ENCODE results near the gene CDC42BPA.
"Not testable (repeated sequence)": the region's sequence is repeated elsewhere in the genome, so short reads cannot be mapped to it uniquely, and the experiment has no call there.

CDC42BPA gene

DNA sequence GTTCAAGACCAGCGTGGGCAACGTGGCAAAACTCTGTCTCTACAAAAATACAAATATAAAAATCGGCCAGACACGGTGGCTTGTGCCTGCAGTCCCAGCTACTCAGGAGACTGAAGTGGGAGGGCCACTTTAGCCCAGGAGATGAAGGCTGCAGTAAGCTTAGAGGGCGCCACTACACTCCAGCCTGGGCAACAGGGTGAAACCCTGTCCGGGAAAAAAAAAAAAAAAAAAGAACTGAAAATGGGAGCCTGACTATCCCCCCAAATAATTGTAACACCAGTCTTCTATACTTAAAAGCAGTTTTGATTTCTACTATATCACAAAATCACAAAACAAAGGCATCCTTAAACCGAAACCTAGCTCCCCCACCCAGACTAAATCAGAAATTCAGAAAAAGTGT is 60.3 kb downstream of the CDC42BPA start:
- no peak for DNase-seq

- DNase-seq = no peak
These were observed 63.1 kb downstream of the CDC42BPA start for GRCh38 chr1:227255086-227255732.

GRCh38 chr1:227253065-227253464 is 65.2 kb downstream of the CDC42BPA start:
- no peak for DNase-seq

DNA sequence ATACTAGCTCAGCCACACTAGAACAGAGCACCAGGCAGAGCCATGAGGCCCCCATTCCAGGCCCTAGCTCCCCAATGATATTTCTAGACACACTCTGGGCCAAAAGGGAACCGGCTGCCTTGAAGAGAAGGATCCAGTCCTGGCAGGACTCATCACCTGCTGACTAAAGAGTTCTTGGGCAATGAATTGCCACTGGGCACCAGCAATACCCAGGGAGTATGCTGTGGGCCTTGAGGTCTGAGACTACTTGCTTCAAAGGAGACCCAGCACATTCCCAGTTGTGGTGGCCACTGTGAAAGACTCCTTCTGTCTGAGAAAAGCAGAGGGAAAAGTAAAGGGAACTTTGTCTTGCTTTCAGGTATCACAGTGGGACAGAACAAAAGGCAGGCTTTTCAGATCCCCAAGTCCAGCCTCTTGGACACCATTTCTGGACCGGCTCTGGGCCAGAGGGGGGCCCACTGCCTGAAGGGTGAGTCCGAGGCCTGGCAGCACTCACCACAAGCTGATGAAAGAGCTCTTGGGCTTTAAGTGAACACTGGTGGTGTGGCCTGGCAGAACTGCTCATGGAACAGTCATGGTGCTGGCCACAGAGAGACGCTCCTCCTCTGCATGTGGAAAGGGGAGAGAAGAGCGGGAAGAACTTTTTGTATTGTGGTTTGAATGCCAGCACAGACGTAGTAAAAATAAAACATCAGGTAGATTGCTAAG is 72.5 kb downstream of the CDC42BPA start:
- DNase-seq = no peak

DNA sequence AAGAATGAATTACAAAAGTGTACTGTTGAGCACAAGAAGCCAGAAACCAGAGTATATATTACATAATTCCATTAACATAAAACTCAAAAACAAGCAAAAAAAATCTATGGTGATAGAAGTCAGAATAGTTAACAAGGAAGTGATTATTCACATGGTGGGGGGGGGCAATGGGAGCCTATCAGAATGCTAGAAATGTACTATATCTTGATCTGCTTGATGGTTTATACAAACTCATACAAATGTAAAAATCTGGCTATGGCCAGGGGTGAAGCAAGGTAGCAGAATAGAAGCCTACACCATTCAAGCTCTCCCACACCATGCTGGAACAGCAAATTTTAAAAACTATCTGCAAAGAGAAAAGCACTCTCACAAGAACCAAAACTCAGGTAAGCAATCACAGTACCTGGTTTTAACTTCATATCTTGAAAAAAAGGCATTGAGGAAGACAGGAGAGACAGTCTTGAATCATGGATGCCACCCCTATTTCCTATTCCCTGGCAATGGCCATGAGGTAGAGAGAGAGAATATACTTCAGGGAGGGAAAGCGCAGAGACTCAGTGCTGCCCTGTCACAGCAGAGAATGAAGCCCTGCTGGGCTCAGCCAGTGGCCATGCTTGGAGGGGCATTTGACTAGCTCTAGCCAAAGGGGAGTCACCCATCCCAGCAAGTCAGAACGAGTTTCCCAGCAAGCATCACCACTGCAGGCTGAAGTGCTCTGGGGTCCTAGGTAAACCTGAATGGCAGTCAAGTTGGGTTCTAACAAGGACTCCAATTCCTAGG is 73.8 kb downstream of the CDC42BPA start:
- no peak for DNase-seq

- no peak for DNase-seq
These were observed 75.2 kb downstream of the CDC42BPA start for GRCh38 chr1:227242811-227243682.

DNA sequence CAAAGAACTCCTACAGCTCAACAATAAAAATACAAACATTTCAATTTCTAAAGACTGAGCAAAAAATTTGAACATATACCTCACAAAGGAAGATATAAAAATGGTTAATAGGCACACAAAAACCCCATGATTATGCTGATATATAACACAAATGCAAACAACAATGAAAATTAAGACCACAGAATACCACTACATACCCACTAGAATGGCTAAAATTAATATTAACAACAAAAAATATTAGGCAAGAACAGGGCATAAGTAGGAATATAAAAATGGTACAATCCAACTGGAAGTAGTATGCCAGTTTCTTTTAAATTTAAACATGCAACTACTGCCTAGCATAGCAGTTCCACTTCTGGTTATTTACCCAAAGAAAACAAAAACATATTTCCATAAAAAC is 77.3 kb downstream of the CDC42BPA start:
- no peak for DNase-seq

DNA sequence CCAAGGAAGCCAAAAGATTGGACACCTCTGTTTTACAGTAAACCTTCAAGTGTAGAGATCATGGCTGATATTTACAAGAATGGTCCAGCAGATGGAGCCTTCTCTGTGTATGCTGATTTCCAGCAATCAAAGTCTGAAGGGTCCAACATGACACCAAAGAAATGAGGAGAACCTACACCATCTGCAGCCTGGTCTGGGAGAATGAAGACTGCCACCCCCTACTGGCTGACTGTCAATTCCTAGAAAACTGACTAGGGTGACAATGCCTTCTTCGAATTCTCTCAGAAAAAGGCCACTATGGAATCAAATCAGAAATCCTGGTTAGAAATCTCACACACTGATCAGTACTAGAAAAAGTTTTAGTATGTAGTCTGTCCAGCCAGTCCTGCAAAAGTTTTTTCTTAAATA is 83.3 kb downstream of the CDC42BPA start:
- DNase-seq = no peak

- not testable (repeated sequence) for DNase-seq
These were observed 87.2 kb downstream of the CDC42BPA start for GRCh38 chr1:227231128-227231527.

DNA sequence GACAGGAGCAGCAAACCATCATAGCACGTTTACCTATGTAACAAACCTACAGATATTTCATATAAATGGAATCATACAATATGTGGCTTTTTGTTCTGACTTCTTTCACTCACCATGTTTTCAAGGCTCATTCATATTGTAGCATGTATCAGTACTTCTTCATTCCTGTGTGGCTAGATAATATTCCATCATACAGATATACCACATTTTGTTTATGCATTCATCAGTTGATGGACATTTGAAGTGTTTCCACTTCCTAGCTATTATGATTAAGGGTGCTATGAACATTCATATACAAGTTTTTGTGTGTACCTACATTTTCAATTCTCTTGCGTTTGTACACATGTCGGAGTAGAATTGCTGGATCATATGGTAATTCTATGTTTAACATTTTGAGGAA is 90.1 kb downstream of the CDC42BPA start:
- DNase-seq = no peak

DNA sequence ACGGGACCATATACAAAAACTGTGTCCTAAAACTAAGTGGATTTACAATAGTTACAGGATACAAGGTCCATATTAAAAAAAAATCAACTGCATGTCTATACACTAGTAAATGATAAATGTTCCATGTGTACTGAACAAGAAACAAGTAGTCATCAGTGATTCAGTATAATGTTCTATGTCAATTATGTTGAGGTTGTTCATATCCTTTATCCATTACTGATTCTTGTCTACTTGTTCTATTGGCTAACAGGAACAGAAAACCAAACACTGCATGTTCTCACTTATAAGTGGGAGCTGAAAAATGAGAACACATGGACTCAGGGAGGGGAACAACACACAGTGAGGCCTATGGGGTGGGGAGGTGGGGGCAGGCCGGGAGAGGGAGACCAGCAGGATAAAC is 90.5 kb downstream of the CDC42BPA start:
- DNase-seq = no peak

DNA sequence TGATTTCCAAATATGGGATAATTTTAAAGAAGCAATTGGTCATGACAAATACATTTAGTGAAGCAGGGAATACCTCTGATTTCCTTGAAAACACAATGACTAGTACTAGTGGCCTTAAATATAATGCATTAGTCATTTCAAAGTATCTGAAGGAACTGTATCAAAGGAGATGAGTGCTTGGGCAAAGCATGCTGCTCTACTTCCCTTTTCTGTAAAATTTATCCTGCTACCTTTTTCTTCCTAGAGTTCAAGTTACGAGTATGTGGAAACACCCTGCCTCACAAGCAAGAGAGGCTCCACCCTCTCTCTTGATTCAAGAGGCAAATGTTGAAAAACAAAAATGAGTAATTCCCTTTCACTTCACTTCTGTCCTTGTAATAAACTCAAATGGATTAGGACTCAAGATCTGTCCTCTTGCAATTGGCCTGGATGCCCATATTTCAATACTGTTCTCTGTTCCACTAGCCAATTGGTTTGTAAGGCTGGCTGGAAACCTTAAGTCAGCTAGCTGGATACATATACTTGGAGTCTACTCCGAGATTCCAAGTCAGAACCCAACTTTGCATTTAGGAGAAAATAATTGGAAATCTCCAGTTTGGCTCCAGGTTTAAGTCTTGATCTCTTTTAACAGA is 92.5 kb downstream of the CDC42BPA start:
- no peak for DNase-seq

DNA sequence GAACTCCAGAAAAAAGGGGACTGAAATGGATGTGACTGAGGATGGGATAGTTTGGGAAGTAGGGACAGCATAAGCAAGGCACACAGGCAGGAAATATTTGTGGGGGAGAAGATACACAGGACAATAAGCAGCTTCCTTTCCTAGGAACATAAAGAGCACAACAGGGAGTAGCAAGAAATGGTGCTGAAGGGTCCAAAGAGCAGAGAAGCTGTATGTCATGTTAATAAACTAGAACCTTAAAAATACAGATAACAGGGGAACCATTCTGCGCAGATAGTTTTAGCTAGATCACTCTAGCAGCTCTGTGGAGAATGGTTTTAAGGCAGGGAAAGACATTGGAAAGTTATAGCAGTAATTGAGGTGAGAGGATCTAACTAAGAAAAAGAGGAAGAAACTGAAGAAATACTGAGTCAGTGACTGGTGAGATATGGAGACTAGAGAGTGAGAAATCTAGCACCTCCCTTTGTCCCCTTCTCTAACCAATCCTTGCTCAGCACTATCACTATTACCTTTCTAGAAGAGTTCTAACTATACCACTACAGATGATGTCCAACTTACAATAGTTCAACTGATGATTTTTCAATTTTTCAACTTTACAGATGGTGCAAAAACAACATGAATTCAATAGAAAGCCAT is 95.0 kb downstream of the CDC42BPA start:
- DNase-seq = no peak

- DNase-seq = no peak
These were observed 98.5 kb downstream of the CDC42BPA start for GRCh38 chr1:227219715-227220292.

- no peak for DNase-seq
These were observed 99.3 kb downstream of the CDC42BPA start for GRCh38 chr1:227218870-227219573.

GRCh38 chr1:227215863-227216510 is 102.3 kb downstream of the CDC42BPA start:
- DNase-seq = no peak

GRCh38 chr1:227214207-227214606 is 104.1 kb downstream of the CDC42BPA start:
- DNase-seq = no peak

- DNase-seq = no peak
These were observed 104.9 kb downstream of the CDC42BPA start for GRCh38 chr1:227213426-227213825.

GRCh38 chr1:227212164-227212563 is 106.1 kb downstream of the CDC42BPA start:
- DNase-seq = no peak

DNA sequence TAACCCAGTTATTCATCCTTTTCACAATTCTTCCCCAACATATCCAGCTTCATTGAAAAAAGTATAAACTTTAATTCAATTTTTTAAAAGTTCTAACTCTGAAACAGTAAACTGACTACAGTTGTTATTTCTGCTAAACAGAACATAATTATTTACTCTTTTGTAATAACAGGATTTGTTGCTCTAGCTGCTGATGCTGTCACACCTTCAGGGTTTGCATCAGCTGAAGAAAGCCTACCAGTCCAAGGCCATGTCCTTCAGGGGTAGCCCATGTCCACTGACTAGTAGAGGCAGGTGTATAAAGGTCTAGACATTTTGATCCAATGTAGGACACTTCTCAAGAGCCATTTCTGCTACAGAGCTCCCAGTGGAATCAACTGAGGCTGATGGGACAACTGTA is 107.7 kb downstream of the CDC42BPA start:
- no peak for DNase-seq
